Erythroblast (primary cell): ENCODE results near the gene CDKAL1.

ENCODE experiments used
- GATA1 ChIP-seq: IDR thresholded peaks from 2 replicates; pipeline ENCODE4 v1.6.1; 2011; ENCODE audit warnings: low read depth, mild to moderate bottlenecking, control low read depth, low read length, moderate library complexity
- POLR2A ChIP-seq: IDR thresholded peaks from 2 replicates; pipeline ENCODE4 v1.6.1; 2011; ENCODE audit warnings: mild to moderate bottlenecking, low read length

DNA sequence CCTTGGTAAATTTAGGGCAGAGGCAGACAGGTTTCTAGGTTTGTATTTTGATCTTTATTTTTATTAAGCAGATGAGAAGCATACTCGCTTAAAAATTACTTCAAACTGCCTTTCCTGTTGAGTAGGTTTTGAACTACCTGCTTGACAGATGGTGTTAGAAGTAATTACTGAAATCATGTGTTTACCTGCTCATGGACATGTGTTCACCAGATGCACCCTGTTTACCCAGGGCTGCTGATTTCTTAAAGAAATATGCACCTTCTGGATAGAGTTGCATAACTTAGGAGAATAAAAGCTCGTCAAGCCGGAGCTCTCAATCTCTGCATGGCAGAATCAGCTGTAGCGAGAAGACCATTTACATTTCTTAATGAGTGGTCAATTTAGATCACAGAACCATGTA is 165.1 kb downstream of the CDKAL1 start:
- TF ChIP-seq POLR2A: no peak
- TF ChIP-seq GATA1: no peak
